B cell (primary cell): Measurements from ENCODE around the gene FIBCD1. TPM values are rescaled to one million over a fixed set of nuclear protein-coding genes. Genes with fewer than 3 reads are reported as not detected.

Experiments used
- ATAC-seq: fragments of 200-7000 bp; cut with Tn5 transposase; one replicate; pipeline ENCODE4 v1.10.0; 2021; ENCODE audit warnings: low read depth, mild to moderate bottlenecking, moderate number of reproducible peaks, moderate library complexity
- CTCF ChIA-PET: fragments of 350-600 bp; sonication (Branson Sonifier 250); formaldehyde crosslinking; loops from one replicate; lab custom pipeline; 2021; ENCODE audit warnings: antibody characterized with exemption, inconsistent platforms; lab: Charles Lee
- POLR2A ChIA-PET: fragments of 350-600 bp; sonication (Branson Sonifier 250); formaldehyde crosslinking; loops from one replicate; lab custom pipeline; 2021; ENCODE audit warnings: antibody characterized with exemption; lab: Charles Lee
- DNase-seq: peaks from one replicate; pipeline ENCODE4 v3.0.0; 2013
- H2AFZ ChIP-seq: 2 replicates; pipeline ENCODE4 v1.6.1; 2012; ENCODE audit warnings: mild to moderate bottlenecking, low read depth, low read length; ENCODE audit not compliant: insufficient read depth, poor library complexity, severe bottlenecking
- H3K27ac ChIP-seq, 2 donors: 1 replicate in 1 of 2; 2 replicates in 1 of 2; pipeline ENCODE4 v1.5.1; 2012 to 2013; ENCODE audit warnings: low read length in 2 of 2, mild to moderate bottlenecking in 2 of 2, moderate library complexity in 1 of 2
- H3K27me3 ChIP-seq, 4 experiments: fragments of 200-600 bp in 1 of 4; sonication (generic) in 1 of 4; replicated peaks in 1 of 4; 1 replicate in 2 of 4; 2 replicates in 2 of 4; pipeline versions ENCODE4 v1.6.1 to v1.7.0; 2013 to 2016; ENCODE audit warnings: low read length in 3 of 4, mild to moderate bottlenecking in 2 of 4, mixed read lengths in 1 of 4, moderate library complexity in 1 of 4; ENCODE audit not compliant: insufficient read depth in 4 of 4, control insufficient read depth in 3 of 4; ENCODE audit errors: control extremely low read depth in 1 of 4
- H3K36me3 ChIP-seq, 2 experiments: replicated peaks in 1 of 2; 1 replicate in 1 of 2; 2 replicates in 1 of 2; pipeline versions ENCODE4 v1.6.1 to v1.7.1; 2013; ENCODE audit warnings: low read length in 1 of 2; ENCODE audit not compliant: insufficient read depth in 2 of 2, control insufficient read depth in 1 of 2; ENCODE audit errors: control extremely low read depth in 1 of 2, extremely low read depth in 1 of 2
- H3K4me1 ChIP-seq, 2 donors: fragments of 200-600 bp in 1 of 2; sonication (generic) in 1 of 2; 1 replicate in 1 of 2; 2 replicates in 1 of 2; pipeline versions ENCODE4 v1.5.1 to v1.6.1; 2013 to 2017; ENCODE audit warnings: low read length in 2 of 2; ENCODE audit not compliant: control insufficient read depth in 2 of 2, insufficient read depth in 2 of 2
- H3K4me2 ChIP-seq: replicated peaks from 2 replicates; pipeline ENCODE3; 2012; ENCODE audit warnings: mild to moderate bottlenecking, low read depth, low read length; ENCODE audit not compliant: poor library complexity, severe bottlenecking
- H3K4me3 ChIP-seq, 5 experiments: fragments of 200-600 bp in 1 of 5; sonication (generic) in 1 of 5; 1 replicate in 3 of 5; 2 replicates in 2 of 5; pipeline versions ENCODE4 v1.5.1 to v1.7.0; 2011 to 2016; ENCODE audit warnings: low read length in 4 of 5, mild to moderate bottlenecking in 4 of 5, low read depth in 2 of 5, control low read depth in 1 of 5, moderate library complexity in 1 of 5; ENCODE audit not compliant: insufficient read depth in 1 of 5; ENCODE audit errors: control extremely low read depth in 1 of 5, extremely low read depth in 1 of 5
- H3K79me2 ChIP-seq: fragments of 200-600 bp; sonication (generic); one replicate; pipeline ENCODE4 v1.6.0; 2016; ENCODE audit warnings: low read length; ENCODE audit not compliant: control insufficient read depth, insufficient read depth
- H3K9ac ChIP-seq: fragments of 200-600 bp; sonication (generic); 2 replicates; pipeline ENCODE4 v1.6.1; 2017; ENCODE audit warnings: mild to moderate bottlenecking, low read length, moderate library complexity
- H3K9me3 ChIP-seq, 3 donors: one replicate each; pipeline versions ENCODE4 v1.6.1 to v1.7.1; 2013; ENCODE audit warnings: low read length in 2 of 3; ENCODE audit not compliant: control insufficient read depth in 2 of 3, insufficient read depth in 1 of 3; ENCODE audit errors: control extremely low read depth in 1 of 3
- H4K20me1 ChIP-seq: 2 replicates; pipeline ENCODE4 v1.6.0; 2012; ENCODE audit warnings: mild to moderate bottlenecking, low read length; ENCODE audit not compliant: insufficient read depth, control insufficient read depth, poor library complexity, severe bottlenecking
- H3K27ac Mint-ChIP-seq: one replicate; pipeline ENCODE4 v1.8.0; 2021; ENCODE audit warnings: mixed read lengths
- H3K27me3 Mint-ChIP-seq: one replicate; pipeline ENCODE4 v1.8.0; 2021; ENCODE audit warnings: mixed read lengths
- H3K4me1 Mint-ChIP-seq: one replicate; pipeline ENCODE4 v1.8.0; 2021; ENCODE audit warnings: mixed read lengths
- H3K4me3 Mint-ChIP-seq: one replicate; pipeline ENCODE4 v1.8.0; 2021; ENCODE audit warnings: mixed read lengths
- H3K9me3 Mint-ChIP-seq: one replicate; pipeline ENCODE4 v1.8.0; 2022; ENCODE audit warnings: mixed read lengths; ENCODE audit not compliant: insufficient read depth
- EZH2 ChIP-seq: IDR thresholded peaks from 2 replicates; pipeline ENCODE4 v1.6.1; 2012; ENCODE audit warnings: borderline replicate concordance, low read depth, mild to moderate bottlenecking, moderate library complexity, low read length; ENCODE audit not compliant: insufficient read depth, poor library complexity, severe bottlenecking
- WGBS: methylation state at CpG from one replicate; pipeline ENCODE4 v1.1.5; 2013; ENCODE audit warnings: missing lambda C conversion rate; ENCODE audit not compliant: insufficient coverage; 5-methylcytosine and 5-hydroxymethylcytosine counted together
- intact Hi-C: fragments of 100-400 bp; cut with micrococcal nuclease; formaldehyde crosslinking; loops from one replicate; pipeline ENCODE4 v1.10.0; 2022
- polyA plus RNA-seq: library from polyadenylated mRNA; depleted of rRNA; stranded (reverse); fragments of >200 nt; gene quantifications from 2 replicates; pipeline ENCODE4 v1.2.3, GENCODE V29; 2012
- total RNA-seq, 2 donors: library from RNA; stranded (reverse); fragments of 120-200 nt in 1 of 2; gene quantifications; 1 replicate in 1 of 2; 2 replicates in 1 of 2; pipeline versions ENCODE4 v1.2.3 to v1.2.4, GENCODE V29; 2013 to 2022
- TF ChIP-seq, protein P1 (sequence below): fragments of 200-600 bp; IDR thresholded peaks from one replicate; pipeline ENCODE4 v1.8.0; 2022; ENCODE audit warnings: antibody characterized with exemption, mild to moderate bottlenecking

Gene FIBCD1
- total and polyA plus RNA-seq, 2 donors (not counting 1 experiment from before 2014, with no cell fraction given): not detected

DNA sequence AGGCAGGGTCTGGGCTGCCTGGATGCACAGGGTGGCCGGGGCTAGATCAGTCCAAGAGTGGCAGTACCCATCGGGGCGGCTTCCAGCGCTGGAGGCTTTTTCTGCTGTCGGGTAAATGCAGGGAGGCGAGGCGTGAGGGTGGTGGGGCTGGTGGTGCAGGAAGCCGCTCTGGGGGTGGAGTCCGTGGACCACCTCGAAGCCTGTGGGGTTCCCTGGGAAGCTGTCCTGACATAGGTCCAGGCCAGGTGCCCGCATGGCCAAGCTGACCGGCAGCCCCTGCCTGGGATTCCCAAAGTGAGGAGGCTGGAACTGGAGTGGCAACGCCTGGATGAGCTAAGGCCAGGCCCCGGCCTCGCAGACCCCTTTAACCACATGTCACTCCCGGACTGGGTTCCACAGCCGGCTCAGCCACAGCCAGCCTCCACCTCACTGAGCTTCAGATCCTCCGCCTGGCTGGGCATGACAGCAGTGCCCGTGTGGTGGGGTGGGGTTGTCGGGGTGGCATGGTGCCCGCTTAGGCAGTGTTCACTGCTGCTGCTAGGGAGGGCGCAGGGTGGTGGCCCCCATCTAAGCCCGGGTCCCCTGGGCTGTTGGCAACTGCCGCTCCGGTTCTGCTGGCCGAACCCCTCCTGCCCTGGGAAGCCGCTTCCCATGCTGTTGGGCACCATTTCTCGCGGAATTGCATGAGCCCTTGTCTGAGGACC is 41.0 kb downstream of the FIBCD1 start:
- Histone ChIP-seq H3K36me3 (no peaks in the 10 kb centered on the region), H3K27me3 (peaks cover 0 to 8% (median 0%) of the 10 kb centered on the region in 4 experiments), H3K4me2 (no peak overlapping the region), H3K4me1 (peaks cover 0 to 9% of the 10 kb centered on the region in 2 donors), H3K9ac (no peak overlapping the region), H4K20me1 (no peaks in the 10 kb centered on the region), H3K27ac (no peak overlapping the region), H3K4me3 (no peak overlapping the region), H2AFZ (no peak overlapping the region), H3K9me3 (no peaks in the 10 kb centered on the region), H3K79me2 (no peaks in the 10 kb centered on the region)
- Mint-ChIP-seq H3K27me3 (no peaks in the 10 kb centered on the region), H3K4me3 (no peak overlapping the region), H3K4me1 (peaks cover 6% of the 10 kb centered on the region), H3K9me3 (no peaks in the 10 kb centered on the region), H3K27ac (no peak overlapping the region)
- DNase-seq: no peak
- ATAC-seq: no peak
- CTCF ChIA-PET: no interaction called here
- intact Hi-C loops: no loop called here
- 89% methylated on average over 26 of the region's 29 CpGs for WGBS
- POLR2A ChIA-PET: no interaction called here
- TF ChIP-seq, protein P1, sequence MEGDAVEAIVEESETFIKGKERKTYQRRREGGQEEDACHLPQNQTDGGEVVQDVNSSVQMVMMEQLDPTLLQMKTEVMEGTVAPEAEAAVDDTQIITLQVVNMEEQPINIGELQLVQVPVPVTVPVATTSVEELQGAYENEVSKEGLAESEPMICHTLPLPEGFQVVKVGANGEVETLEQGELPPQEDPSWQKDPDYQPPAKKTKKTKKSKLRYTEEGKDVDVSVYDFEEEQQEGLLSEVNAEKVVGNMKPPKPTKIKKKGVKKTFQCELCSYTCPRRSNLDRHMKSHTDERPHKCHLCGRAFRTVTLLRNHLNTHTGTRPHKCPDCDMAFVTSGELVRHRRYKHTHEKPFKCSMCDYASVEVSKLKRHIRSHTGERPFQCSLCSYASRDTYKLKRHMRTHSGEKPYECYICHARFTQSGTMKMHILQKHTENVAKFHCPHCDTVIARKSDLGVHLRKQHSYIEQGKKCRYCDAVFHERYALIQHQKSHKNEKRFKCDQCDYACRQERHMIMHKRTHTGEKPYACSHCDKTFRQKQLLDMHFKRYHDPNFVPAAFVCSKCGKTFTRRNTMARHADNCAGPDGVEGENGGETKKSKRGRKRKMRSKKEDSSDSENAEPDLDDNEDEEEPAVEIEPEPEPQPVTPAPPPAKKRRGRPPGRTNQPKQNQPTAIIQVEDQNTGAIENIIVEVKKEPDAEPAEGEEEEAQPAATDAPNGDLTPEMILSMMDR: no peak
- TF ChIP-seq EZH2: no peak

DNA sequence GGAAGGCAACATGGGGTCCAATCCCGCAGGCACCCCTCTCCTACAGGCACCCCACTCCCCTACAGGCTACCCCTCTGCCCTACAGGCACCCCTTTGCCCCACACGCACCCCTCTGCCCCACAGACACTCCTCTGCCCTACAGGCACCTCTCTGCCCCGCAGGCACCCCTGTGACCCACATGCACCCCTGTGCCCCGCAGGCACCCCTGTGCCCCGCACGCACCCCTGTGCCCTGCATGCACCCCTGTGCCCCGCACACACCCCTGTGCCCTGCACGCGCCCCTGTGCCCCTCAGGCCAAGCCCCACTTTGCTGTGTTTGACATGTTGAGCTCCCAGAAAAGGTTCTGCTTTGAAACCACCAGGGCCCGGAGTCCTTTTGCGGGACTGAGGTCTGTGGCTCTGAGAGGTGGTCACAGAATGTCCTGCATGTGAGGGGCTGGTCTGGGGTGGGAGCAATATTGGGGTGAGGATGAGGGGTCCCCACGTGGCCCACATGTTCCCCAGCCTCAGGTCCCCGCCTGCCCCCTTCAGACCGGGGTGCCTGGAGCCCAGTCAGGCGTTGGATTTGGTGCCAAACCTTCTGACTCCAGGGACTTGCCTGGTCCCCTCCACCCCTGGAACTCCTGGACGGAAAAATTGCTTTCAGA is 41.8 kb downstream of the FIBCD1 start:
- Histone ChIP-seq H3K9ac (no peak overlapping the region), H3K4me3 (no peak overlapping the region), H3K36me3 (no peaks in the 10 kb centered on the region), H3K27ac (no peak overlapping the region), H3K9me3 (no peaks in the 10 kb centered on the region), H3K4me1 (peaks cover 0 to 10% of the 10 kb centered on the region in 2 donors), H3K27me3 (peaks cover 0 to 8% (median 0%) of the 10 kb centered on the region in 4 experiments), H2AFZ (no peak overlapping the region), H4K20me1 (no peaks in the 10 kb centered on the region), H3K4me2 (no peak overlapping the region), H3K79me2 (no peaks in the 10 kb centered on the region)
- H3K4me3 Mint-ChIP-seq: no peak overlapping the region
- 90% methylated on average over 15 of the region's 16 CpGs for WGBS
- H3K4me1 Mint-ChIP-seq: peaks cover 6% of the 10 kb centered on the region
- no peaks in the 10 kb centered on the region for H3K27me3 Mint-ChIP-seq
- intact Hi-C loops: no loop called here
- TF ChIP-seq, protein P1: no peak
- no peak for TF ChIP-seq EZH2
- no peak for ATAC-seq
- no peak for DNase-seq
- ChIA-PET CTCF (no interaction called here), POLR2A (no interaction called here)
- H3K9me3 Mint-ChIP-seq: no peaks in the 10 kb centered on the region
- no peak overlapping the region for H3K27ac Mint-ChIP-seq
